HFF-Myc (cell line): ENCODE measurements around the gene STN1.

Experiments
- DNase-seq: peaks from one replicate; pipeline ENCODE4 v3.0.0-alpha.2; 2011; ENCODE audit warnings: low read depth; ENCODE audit errors: extremely low read depth
- H3K4me3 ChIP-seq: replicated peaks from 2 replicates; pipeline ENCODE4 v1.5.1; 2011; ENCODE audit warnings: low read depth, mild to moderate bottlenecking, control low read depth, low read length
- TF ChIP-seq, protein P1 (sequence below): IDR thresholded peaks from 2 replicates; pipeline ENCODE4 v1.5.1; 2012; ENCODE audit warnings: mild to moderate bottlenecking, low read depth, low read length, control low read depth; ENCODE audit errors: missing control alignments

The STN1 gene

DNA sequence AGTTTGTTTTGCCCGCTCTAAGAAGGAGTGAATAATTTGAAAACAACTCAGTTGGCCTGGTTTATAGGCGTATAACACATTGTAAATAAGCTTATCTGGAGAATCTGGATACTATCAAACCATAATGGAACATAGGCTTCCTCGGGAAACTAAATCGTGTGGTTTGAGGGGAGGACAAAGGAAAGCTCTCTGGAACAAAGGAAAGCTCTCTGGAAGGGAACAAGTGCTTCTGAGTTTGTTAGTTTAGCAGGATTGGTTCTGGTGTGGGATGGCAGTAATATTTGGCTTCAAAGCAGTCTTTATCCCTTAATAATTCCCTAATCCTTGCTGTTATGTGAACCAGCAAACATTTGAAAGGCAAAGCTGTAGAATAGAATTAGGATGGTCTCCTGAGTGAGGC lies 34.0 kb upstream of the STN1 start:
- H3K4me3 ChIP-seq = no peak overlapping the region
- TF ChIP-seq, protein P1, sequence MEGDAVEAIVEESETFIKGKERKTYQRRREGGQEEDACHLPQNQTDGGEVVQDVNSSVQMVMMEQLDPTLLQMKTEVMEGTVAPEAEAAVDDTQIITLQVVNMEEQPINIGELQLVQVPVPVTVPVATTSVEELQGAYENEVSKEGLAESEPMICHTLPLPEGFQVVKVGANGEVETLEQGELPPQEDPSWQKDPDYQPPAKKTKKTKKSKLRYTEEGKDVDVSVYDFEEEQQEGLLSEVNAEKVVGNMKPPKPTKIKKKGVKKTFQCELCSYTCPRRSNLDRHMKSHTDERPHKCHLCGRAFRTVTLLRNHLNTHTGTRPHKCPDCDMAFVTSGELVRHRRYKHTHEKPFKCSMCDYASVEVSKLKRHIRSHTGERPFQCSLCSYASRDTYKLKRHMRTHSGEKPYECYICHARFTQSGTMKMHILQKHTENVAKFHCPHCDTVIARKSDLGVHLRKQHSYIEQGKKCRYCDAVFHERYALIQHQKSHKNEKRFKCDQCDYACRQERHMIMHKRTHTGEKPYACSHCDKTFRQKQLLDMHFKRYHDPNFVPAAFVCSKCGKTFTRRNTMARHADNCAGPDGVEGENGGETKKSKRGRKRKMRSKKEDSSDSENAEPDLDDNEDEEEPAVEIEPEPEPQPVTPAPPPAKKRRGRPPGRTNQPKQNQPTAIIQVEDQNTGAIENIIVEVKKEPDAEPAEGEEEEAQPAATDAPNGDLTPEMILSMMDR = no peak
- DNase-seq = no peak

DNA sequence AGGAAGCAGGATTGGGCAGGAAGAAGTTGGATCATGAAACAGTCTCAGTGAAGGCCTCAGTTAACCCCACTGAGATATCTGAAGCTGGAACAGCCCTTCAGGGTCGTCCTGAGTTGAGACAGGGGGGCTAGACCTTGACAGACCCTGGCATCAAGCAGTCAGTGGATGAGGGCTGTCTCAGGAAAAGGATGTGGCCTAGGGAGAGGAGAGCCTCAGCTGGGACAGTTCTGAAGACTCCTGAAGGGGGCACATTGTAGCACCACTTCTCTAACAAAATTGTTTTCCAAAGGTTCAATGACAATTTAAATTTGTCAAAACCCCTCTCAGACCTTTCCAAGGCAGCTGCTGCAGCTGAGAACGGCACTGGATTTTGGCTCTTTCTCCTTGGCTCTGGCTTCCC lies 33.2 kb upstream of the STN1 start:
- TF ChIP-seq, protein P1 = no peak
- no peak for DNase-seq
- H3K4me3 ChIP-seq = no peak overlapping the region

DNA sequence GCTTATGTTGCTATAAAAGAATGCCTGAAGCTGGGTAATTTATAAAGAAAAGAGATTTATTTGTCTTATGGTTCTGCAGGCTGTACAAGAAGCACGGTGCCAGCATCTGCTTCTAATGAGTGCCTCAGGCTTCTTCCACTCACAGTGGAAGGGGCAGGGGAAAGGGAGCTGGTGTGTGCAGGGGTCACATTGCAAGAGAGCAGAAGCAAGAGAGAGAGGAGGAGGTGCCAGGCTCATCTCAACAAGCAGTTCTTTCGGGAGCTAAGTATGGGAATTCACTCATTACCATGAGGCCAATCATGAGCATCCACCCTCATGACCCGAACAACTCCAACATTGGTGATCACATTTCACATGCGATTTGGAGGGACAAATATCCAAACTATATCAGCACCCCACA lies 31.7 kb upstream of the STN1 start:
- no peak for DNase-seq
- no peak overlapping the region for H3K4me3 ChIP-seq
- TF ChIP-seq, protein P1 = no peak

DNA sequence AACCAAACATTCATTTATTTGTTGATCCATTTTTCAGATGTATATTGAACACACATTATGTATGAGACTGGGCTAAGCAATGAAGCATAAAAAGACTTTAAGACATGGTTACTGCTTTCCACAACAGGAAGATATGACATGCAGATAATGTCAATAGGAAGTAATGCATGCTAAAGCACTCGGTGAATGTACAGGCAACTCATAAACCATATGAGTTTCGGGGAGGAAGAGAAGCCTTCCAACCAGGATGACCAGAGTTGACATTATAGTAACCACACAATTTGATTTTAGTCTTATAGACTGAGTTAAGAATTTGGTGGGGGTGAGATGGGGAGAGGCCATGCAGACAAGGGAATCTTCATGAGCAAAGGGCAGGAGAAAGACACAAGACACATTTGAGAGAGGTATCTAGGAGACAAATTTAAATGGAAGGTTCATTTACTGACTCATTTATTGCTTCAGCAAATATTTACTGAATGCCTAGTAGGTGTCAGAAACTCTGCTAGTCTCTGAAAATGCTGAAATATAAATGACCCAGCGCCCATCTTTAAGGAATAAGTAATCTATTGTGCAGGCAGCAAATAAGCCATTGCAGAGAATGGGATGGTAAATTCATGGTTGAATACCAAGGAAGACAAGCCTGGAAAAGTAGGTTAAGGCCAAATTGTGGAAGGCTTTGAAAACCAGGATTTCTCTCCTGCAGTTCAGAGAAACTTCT lies 30.0 kb upstream of the STN1 start:
- DNase-seq = no peak
- H3K4me3 ChIP-seq = no peak overlapping the region
- TF ChIP-seq, protein P1 = no peak

DNA sequence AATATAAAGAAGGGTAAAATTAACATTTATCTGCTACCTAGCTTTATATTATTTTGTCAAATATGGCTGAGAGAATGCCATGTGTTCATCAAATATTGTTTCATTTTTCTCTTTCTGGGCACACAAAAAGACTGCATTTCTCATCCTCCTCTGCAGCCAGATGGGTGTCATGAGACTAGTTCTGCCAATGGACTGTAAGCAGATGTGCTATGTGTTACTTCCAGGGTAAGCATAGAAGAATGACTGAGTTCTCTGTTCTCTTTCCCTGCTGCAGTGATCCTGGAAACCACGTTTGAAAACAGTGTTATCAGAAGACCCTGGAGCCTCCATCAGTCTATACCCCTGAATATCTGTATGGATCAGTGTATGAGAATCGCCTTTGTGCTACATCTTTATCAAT lies 24.9 kb upstream of the STN1 start:
- no peak overlapping the region for H3K4me3 ChIP-seq
- TF ChIP-seq, protein P1 = no peak
- DNase-seq = no peak

DNA sequence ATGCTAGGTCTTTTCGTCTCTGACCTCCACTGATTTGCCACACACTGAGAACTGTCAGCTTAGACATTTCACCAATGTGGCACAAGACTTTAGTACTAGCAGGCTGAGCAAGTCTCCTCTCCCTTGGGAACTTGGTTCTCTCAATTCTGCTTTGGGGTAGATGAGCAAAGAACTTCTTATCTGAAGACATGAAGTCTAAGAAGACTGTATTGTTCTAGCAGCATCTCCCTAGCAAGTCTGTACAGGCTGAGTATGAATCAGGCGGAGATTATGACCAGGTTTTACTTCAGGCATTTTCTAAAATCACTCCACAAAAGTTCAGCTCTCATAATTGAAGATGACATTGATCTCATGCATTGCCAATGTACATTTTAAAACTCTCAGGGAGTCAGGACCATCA lies 23.8 kb upstream of the STN1 start:
- TF ChIP-seq, protein P1 = no peak
- no peak overlapping the region for H3K4me3 ChIP-seq
- DNase-seq = no peak

DNA sequence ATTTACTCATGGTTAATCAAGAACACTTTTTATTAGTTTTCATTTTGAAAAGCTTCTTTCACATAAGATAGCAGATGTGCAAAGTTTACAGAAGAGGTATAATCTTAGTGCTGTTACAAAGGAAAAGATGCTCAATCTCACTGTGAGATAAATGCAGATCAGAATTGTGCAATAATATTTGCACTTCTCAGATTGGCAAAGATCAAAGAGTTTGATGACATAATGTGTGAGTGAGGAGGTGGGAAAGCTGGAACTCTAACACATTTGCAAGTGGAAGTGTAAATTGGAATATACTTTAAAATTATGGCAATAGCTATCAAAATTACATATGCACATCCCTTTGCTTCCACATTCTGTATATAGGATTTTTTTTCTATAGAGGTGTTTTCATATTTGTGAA lies 21.5 kb upstream of the STN1 start:
- DNase-seq = no peak
- no peak overlapping the region for H3K4me3 ChIP-seq
- TF ChIP-seq, protein P1 = no peak
